Measurements from ENCODE around the gene ANKS3. TPM values are rescaled to one million over a fixed set of nuclear protein-coding genes. Genes with fewer than 3 reads are reported as not detected.

The ANKS3 gene
- total RNA-seq, 2 donors from 2014 or later, result 10.1 to 23.2 TPM

GRCh38 chr16:4777339-4778049 is 43.4 kb upstream of the ANKS3 start:
- TF ChIP-seq CTCF (IDR thresholded peaks at IDR 0.05), result no peak
- intact Hi-C loops (cut with DNase I), result no loop called here
- H3K27ac ChIP-seq, result no peak overlapping the region
- no peak overlapping the region for H3K4me3 ChIP-seq
- no peak for DNase-seq
- no peaks in the 10 kb centered on the region for H3K27me3 ChIP-seq
- H3K36me3 ChIP-seq, result no peaks in the 10 kb centered on the region
- H3K9ac ChIP-seq (ENCODE audit: low read depth in 2 of 2, low read length in 2 of 2), result no peak overlapping the region
- H3K9me3 ChIP-seq, result no peaks in the 10 kb centered on the region
- H3K4me1 ChIP-seq, result no peaks in the 10 kb centered on the region

GRCh38 chr16:4776141-4776705 is 42.2 kb upstream of the ANKS3 start:
- Histone ChIP-seq H3K27me3 (no peaks in the 10 kb centered on the region), H3K9me3 (no peaks in the 10 kb centered on the region), H3K36me3 (no peaks in the 10 kb centered on the region), H3K9ac (ENCODE audit: low read depth in 2 of 2, low read length in 2 of 2) (no peak overlapping the region), H3K27ac (no peak overlapping the region), H3K4me1 (no peaks in the 10 kb centered on the region), H3K4me3 (no peak overlapping the region)
- no peak for DNase-seq
- intact Hi-C loops (cut with DNase I), result no loop called here
- no peak for TF ChIP-seq CTCF (IDR thresholded peaks at IDR 0.05)

GRCh38 chr16:4775005-4775404 is 40.9 kb upstream of the ANKS3 start:
- no peak for TF ChIP-seq CTCF (IDR thresholded peaks at IDR 0.05)
- no peaks in the 10 kb centered on the region for H3K9me3 ChIP-seq
- H3K9ac ChIP-seq (ENCODE audit: low read depth in 2 of 2, low read length in 2 of 2), result no peak overlapping the region
- intact Hi-C loops (cut with DNase I), result no loop called here
- H3K36me3 ChIP-seq, result no peaks in the 10 kb centered on the region
- no peaks in the 10 kb centered on the region for H3K4me1 ChIP-seq
- no peak overlapping the region for H3K27ac ChIP-seq
- H3K4me3 ChIP-seq, result no peak overlapping the region
- no peak for DNase-seq
- no peaks in the 10 kb centered on the region for H3K27me3 ChIP-seq

- Histone ChIP-seq H3K9me3 (no peaks in the 10 kb centered on the region), H3K9ac (ENCODE audit: low read depth in 2 of 2, low read length in 2 of 2) (no peak overlapping the region), H3K4me1 (peaks cover 4% of the 10 kb centered on the region), H3K27me3 (no peaks in the 10 kb centered on the region), H3K36me3 (no peaks in the 10 kb centered on the region), H3K4me3 (no peak overlapping the region), H3K27ac (no peak overlapping the region)
- TF ChIP-seq CTCF (IDR thresholded peaks at IDR 0.05), result no peak
- intact Hi-C loops (cut with DNase I), result no loop called here
- DNase-seq, result no peak
These were observed 38.3 kb upstream of the ANKS3 start for GRCh38 chr16:4772351-4772750.

GRCh38 chr16:4771646-4772045 is 37.6 kb upstream of the ANKS3 start:
- no peak overlapping the region for H3K9ac ChIP-seq (ENCODE audit: low read depth in 2 of 2, low read length in 2 of 2)
- H3K4me1 ChIP-seq, result peaks cover 4% of the 10 kb centered on the region
- no peak overlapping the region for H3K27ac ChIP-seq
- TF ChIP-seq CTCF (IDR thresholded peaks at IDR 0.05), result no peak
- no peak overlapping the region for H3K4me3 ChIP-seq
- H3K36me3 ChIP-seq, result no peaks in the 10 kb centered on the region
- intact Hi-C loops (cut with DNase I), result no loop called here
- no peak for DNase-seq
- H3K9me3 ChIP-seq, result no peaks in the 10 kb centered on the region
- H3K27me3 ChIP-seq, result no peaks in the 10 kb centered on the region

Measured in colonic mucosa (tissue), 4 donors.